ENCODE measurements around the gene BPGM.
"Not testable (repeated sequence)": the region's sequence is repeated elsewhere in the genome, so short reads cannot be mapped to it uniquely, and the experiment has no call there.

BPGM gene

DNA sequence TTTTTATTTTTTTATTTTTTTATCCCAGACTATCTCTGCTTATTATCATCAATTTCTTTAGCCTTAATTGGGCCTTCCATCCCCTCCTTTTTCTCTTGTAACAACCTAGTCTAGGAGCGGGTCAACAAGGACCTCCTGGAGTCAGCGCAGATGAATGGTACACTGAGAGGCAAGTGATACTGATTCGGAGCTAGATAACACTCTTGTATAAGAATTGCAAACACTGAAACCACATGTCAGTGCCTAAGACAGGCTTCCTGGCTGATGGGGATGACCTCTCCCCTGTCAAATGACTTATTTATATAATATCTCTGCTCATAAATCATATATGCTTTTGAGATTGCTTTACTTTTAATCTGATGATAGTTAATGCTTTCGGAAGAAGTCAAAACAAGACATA lies 22.7 kb downstream of the BPGM start:
- DNase-seq, result no peak

- peak; percentile 39 for DNase-seq
Observed at GRCh38 chr7:134669845-134670373, 23.3 kb downstream of the BPGM start.

- no peak for DNase-seq
Observed at GRCh38 chr7:134671609-134672008, 25.0 kb downstream of the BPGM start.

GRCh38 chr7:134674424-134674823 lies 27.8 kb downstream of the BPGM start:
- DNase-seq, result no peak

GRCh38 chr7:134676743-134677142 lies 30.1 kb downstream of the BPGM start:
- DNase-seq, result no peak

GRCh38 chr7:134678115-134678514 lies 31.5 kb downstream of the BPGM start:
- no peak for DNase-seq

GRCh38 chr7:134679006-134679405 lies 32.4 kb downstream of the BPGM start:
- no peak for DNase-seq

- DNase-seq, result no peak
Observed at GRCh38 chr7:134684165-134684564, 37.5 kb downstream of the BPGM start.

DNA sequence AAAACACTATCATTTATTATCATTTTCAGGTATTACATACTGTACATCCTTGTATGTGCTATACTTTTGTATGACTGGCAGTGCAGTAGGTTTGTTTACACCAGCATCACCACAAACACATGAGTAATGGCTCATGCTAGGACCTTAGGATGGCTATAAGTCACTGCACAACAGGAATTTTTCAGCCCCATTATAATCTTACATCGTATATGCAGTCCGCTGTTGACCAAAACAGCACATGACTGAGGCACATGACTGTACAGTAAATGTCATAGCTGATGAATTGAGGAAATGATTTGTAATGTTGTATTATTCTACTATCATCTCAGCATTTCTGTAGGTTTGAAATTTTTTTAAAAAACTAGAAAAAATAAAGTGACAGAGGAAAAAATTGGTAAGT lies 38.6 kb downstream of the BPGM start:
- DNase-seq, result no peak

- no peak for DNase-seq
Observed at GRCh38 chr7:134686786-134687185, 40.1 kb downstream of the BPGM start.

GRCh38 chr7:134689550-134689949 lies 42.9 kb downstream of the BPGM start:
- DNase-seq, result not testable (repeated sequence)

GRCh38 chr7:134690016-134690415 lies 43.4 kb downstream of the BPGM start:
- no peak for DNase-seq

DNA sequence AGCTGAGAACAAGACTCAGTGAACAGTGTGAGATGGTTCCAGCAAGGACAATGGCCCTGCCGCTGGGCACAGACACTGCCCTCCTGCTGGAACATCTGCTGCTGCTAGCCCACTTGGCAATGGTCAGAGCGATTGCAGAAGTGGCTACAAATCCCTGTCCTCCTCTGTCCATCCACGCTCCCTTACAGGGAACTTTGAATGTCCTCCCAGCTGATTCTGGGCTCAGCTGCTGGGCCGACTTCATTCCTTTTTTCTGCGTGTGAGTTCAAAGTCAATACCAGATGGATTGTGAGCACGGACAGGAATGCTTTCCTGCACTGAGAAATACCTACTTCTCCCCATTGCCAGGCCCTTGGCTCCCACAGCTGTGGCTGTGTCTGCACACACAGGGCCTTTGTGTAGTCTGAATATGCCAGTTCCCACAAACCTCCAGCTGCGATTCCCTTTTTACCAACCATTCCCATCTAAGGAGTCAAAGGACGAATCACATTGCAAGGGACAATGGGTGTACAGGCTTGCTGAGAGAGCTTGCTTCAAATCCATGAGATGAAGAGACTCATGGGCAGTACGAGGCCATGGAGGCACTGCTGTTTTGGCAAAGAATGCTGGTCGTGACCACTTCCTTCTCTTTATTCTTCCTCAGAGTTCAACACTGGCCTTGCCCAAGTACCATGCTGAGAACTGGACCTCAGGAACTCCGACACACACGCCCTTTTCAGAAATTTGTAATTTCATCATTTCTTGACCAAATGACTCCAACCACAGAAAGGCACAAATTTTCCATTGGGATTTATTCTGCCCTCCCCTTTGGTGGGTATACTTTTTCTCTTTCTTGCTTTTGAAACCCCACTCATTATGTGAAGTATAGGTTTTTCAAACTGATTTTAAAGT lies 44.2 kb downstream of the BPGM start:
- no peak for DNase-seq

GRCh38 chr7:134691546-134692343 lies 45.1 kb downstream of the BPGM start:
- DNase-seq, result no peak

GRCh38 chr7:134692344-134692705 lies 45.7 kb downstream of the BPGM start:
- no peak for DNase-seq

- no peak for DNase-seq
Observed at GRCh38 chr7:134693256-134693655, 46.6 kb downstream of the BPGM start.

DNA sequence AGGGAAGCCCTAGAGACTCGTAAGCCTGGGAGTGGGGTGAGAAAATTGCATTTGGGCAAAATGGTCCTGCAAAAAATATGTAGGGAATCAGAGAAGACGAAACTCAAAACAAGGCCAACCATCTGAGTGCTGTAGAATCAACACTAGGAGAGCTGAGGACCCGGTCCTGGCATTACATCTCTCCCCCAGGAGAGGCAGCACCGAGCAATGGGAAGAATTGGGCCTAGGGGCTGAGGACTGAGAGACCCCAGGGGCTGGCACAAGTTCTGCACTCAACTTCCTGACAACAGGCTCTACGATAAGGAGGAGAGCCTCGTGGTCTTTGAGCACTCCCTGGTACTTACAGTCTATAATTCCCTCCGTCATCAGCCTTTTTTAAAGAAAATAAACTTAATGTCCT lies 47.6 kb downstream of the BPGM start:
- no peak for DNase-seq

DNA sequence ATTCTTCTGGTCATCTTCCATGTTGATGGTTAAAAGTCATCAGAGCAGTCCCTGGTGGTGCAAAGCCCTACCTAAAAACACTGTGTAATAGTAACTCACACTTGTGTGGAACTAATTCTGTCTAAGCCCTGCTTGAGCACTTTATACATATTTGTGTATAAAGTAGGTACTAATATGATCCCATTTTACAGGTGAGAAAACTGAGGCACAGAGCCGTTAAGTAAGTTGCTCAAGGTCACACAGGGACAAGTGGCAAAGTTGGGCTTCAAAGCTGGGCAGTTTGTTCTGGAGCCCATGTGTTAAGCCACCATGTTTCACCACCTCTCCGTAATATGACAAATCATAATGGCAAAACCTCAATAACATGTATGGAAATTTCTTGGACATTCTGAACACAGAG lies 48.1 kb downstream of the BPGM start:
- no peak for DNase-seq

DNA sequence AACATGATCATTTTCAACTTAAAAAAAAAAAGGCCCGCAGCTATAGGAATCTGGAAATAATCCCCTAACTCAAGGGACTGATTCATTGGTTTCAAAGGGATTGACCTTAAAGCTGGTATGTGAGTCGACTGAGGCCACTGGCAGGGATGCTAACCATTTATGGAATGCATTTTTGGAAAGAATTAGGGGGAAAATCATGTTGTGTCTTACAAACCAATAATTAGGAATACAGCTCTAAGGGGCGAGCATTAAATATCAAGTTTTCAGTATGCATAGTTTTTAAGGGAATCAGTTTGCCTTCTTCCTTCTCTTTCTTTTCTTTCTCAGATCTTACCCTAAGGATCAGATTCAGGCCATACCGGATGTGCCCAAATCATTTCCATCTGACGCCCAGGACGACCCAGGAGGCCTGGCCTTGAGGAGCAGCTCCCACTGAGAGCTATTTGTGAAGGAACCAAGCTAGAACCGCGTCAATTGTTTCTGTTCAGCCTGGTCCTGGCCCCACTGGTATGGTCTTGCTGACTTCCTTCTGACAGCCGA lies 48.7 kb downstream of the BPGM start:
- DNase-seq, result no peak

DNA sequence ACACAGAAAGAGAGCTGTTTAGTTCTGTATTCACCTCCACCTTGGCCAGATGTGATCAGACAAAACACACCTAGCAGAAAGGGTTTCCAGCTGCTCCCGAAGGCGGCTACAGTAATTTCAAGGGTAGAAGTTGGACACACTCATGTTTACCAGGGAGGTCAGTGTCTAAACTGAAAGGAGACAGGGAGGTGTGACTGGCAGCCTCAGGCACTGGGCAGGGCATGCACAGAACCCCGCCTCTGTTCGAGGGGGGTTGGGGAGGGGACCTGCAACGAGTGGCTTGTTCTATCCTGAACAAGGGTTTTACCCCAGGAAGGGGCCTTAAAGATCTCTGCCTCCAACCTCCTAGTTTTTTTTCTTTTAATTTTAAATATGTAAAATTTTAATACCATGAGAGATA lies 49.6 kb downstream of the BPGM start:
- no peak for DNase-seq

GRCh38 chr7:134697205-134697886 lies 50.7 kb downstream of the BPGM start:
- DNase-seq, result no peak

GRCh38 chr7:134698481-134698880 lies 51.8 kb downstream of the BPGM start:
- DNase-seq, result no peak

All from NCI-H2081 treated with DMSO at 0.1 percent for 48 hours (cell line).